LNCAP (cell line): ENCODE measurements around the gene GNG4.

ENCODE experiments used
- TF ChIP-seq, protein P1 (sequence below): fragments of 450-650 bp; IDR thresholded peaks from 2 replicates; pipeline ENCODE4 v1.5.1; 2017; ENCODE audit warnings: mild to moderate bottlenecking

GNG4 gene

DNA sequence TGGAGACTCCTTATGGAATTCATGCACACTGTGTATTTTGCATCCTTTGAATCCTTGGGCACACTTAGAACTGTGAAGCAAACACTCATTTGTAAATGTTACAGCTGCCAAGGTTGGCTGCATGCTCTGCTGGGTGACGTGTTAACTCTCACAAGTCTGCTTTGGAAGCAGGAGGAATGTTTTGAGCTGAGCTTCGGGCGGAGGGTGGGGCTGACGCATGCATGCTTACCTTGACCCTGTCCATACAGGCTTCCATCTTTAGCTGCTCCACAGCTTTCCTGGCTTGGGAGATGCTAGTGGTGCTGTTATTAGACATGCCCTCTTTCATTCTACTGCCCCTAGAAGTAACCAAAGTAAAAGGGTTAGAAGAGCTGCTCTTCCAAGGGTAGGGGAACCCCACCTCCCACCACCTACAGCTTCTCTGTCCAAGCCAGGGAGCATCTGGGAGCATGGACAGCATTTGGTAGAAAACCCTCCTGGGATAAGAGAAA, 66.0 kb downstream of the GNG4 start:
- TF ChIP-seq, protein P1, sequence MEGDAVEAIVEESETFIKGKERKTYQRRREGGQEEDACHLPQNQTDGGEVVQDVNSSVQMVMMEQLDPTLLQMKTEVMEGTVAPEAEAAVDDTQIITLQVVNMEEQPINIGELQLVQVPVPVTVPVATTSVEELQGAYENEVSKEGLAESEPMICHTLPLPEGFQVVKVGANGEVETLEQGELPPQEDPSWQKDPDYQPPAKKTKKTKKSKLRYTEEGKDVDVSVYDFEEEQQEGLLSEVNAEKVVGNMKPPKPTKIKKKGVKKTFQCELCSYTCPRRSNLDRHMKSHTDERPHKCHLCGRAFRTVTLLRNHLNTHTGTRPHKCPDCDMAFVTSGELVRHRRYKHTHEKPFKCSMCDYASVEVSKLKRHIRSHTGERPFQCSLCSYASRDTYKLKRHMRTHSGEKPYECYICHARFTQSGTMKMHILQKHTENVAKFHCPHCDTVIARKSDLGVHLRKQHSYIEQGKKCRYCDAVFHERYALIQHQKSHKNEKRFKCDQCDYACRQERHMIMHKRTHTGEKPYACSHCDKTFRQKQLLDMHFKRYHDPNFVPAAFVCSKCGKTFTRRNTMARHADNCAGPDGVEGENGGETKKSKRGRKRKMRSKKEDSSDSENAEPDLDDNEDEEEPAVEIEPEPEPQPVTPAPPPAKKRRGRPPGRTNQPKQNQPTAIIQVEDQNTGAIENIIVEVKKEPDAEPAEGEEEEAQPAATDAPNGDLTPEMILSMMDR = no peak

DNA sequence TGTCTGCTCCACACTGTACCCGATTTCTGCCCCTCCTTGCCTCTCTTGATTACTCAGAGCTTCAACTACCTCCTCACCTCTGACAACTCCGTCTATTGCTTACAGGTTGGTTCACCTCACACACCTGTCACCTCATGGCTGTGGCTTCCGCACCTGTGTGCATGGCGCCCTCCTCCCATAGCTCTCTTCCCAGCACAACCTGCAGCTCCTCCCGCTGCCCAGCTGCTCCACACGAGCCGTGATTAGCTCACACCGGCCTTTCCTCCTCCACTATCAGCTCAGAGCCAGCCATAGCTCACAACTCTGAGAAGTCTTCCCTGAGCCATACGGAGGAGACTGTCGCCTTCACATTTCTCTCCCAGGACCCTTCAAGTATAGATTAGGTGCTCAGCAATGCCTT, 67.5 kb downstream of the GNG4 start:
- TF ChIP-seq, protein P1 = no peak

DNA sequence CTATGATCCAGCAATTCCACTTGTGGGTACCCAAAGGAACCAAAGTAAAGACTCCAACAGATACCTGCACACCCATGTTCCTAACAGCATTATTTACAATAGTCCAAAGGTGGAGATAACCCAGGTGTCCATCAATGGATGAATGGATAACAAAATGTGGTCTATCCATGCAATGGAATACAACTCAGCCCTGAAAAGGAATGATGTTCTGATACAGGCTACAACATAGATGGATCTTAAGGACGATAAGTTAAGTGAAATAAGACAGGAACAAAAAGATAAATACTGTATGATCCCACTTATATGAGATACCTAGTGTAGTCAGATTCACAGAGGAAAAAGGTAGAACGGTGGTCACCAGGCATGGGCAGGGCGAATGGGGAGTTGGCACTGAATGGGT, 69.7 kb downstream of the GNG4 start:
- TF ChIP-seq, protein P1 = no peak

DNA sequence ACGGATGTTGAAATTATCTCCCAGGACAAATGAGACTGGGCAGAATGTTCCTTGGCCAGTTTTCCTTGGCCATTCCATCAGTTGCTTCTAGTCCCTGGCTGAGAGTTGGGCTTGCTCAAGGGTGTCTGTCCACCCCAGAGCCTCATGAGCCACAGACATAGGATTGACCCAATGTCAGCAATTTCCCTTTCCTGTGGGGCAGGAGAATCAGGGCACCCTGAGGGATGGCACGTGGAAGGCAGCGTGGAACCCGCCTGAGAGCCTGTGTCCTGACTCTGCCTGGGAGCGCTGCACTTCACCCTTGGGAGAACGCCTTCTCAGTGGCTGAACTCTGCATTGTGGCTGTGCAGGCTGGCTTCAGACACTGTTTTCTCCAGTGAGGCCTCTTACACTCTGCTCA, 74.0 kb downstream of the GNG4 start:
- TF ChIP-seq, protein P1 = no peak

DNA sequence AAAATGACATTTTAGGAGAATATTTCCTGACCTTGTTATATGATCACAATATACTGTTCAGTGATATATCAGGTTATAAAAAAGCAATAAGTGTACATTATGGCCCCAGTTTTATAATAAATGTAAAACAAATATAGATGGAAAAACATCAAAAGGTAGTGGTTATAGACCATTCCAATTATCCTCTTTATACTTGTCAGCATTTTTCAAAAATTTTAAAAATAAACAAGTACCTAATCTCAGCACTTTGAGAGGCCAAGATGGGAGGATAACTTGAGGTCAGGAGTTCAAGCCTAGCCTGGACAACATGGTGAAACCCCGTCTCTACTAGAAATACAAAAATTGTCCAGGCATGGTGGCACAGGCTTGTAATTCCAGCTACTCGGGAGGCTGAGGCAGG, 75.7 kb downstream of the GNG4 start:
- TF ChIP-seq, protein P1 = no peak

DNA sequence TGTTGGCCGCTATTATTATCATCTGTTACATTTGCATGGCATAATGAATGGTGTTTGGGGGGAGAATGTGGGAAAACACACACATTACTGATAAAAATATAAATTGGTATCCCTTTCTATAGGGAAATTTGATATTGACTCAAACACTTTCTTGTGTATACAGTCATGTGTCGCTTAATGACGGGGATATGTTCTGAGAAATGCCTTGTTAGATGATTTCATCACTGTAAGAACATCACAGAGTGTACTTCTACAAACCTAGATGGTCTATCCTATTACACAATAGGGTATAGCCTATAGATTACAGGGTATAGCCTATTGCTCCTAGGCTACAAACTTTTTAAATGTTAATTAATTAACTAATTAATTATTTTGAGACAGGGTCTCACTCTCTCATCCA, 78.1 kb downstream of the GNG4 start:
- TF ChIP-seq, protein P1 = no peak

DNA sequence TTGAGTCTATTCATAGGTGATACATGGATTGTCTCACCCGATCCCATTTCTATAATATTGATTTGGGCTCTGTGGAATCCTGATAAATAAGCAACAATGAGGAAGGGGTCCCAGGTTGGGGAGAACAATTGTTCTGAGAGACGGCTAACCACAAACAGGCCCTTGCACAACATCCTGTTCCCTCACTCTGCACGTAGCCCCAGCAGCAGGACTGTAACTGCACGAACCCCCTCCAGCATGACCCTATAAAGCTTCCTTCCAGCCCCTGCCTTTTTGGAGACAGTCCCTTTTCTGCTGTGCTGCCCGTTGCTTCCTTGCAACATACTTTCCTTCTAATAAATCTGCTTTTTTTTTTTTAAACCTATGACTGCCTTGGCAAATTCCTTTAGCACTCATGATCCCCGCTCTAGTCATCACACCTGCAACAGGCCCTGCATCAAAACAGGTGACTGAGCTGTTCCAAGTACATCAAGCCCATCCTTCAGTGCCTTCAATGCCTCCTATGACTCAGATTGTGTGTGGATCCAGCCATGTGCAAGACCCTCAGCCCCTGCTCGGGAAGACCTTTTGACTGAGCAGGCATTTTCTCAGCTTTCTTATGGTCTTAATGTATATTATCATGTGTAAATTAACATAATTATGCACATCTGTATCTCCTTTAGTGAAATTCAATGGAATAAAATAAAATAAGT, 81.6 kb downstream of the GNG4 start:
- TF ChIP-seq, protein P1 = no peak

DNA sequence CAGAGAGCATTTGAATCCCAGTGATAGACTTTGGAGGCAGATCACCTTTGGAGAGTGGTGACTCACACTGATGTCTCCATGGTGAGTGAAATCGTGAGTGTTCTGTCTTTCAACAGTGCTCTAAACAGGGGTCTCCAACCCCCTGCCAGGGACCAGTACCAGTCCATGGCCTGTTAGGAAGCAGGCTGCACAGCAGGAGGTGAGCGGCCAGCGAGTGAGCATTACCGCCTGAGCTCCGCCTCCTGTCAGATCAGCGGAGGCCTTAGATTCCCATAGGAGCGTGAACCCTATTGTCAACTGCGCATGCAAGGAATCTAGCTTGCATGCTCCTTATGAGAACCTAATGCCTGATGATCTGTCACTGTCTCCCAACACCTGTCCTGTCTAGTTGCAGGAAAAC, 83.5 kb downstream of the GNG4 start:
- TF ChIP-seq, protein P1 = no peak
